Mesodermal cell (in vitro differentiated cells): ENCODE results near the gene EFHC1.
A peak's percentile ranks its signal among the peaks of the same experiment; 100 is the strongest.

Source experiments
- H3K27ac ChIP-seq: 2 replicates; pipeline ENCODE4 v1.7.0; 2013; ENCODE audit warnings: mild to moderate bottlenecking, low read depth, low read length, moderate library complexity; ENCODE audit not compliant: severe bottlenecking
- H3K36me3 ChIP-seq: 2 replicates; pipeline ENCODE4 v1.7.1; 2013; ENCODE audit warnings: mild to moderate bottlenecking, low read length, moderate library complexity; ENCODE audit not compliant: control insufficient read depth, insufficient read depth
- H3K4me1 ChIP-seq: one replicate; pipeline ENCODE4 v1.7.1; 2013; ENCODE audit warnings: mild to moderate bottlenecking, low read length; ENCODE audit not compliant: insufficient read depth, control insufficient read depth, poor library complexity, severe bottlenecking
- H3K4me3 ChIP-seq: 2 replicates; pipeline ENCODE4 v1.7.0; 2013; ENCODE audit warnings: low read length, control low read depth, mild to moderate bottlenecking; ENCODE audit not compliant: insufficient read depth, poor library complexity, severe bottlenecking; ENCODE audit errors: extremely low read depth
- H3K9me3 ChIP-seq: 2 replicates; pipeline ENCODE4 v1.7.1; 2013; ENCODE audit warnings: mild to moderate bottlenecking, low read length, moderate library complexity; ENCODE audit not compliant: control insufficient read depth
- WGBS, 2 experiments: methylation state at CpG; one replicate each; pipeline ENCODE4 v1.1.5; 2013; ENCODE audit warnings: missing lambda C conversion rate in 2 of 2; ENCODE audit not compliant: insufficient coverage in 2 of 2; 5-methylcytosine and 5-hydroxymethylcytosine counted together

The EFHC1 gene

GRCh38 chr6:52538252-52538900 is 118.2 kb downstream of the EFHC1 start:
- WGBS, 2 experiments, result 88 to 93% methylated on average over 1 to 3 of the region's 5 CpGs
- no peaks in the 10 kb centered on the region for H3K9me3 ChIP-seq

GRCh38 chr6:52538901-52539354 is 118.8 kb downstream of the EFHC1 start:
- H3K36me3 ChIP-seq, result peaks cover 28% of the 10 kb centered on the region
- H3K4me1 ChIP-seq, result peaks cover 70% of the 10 kb centered on the region
- peak overlapping the region; percentile 30 for H3K27ac ChIP-seq
- H3K9me3 ChIP-seq, result no peaks in the 10 kb centered on the region
- no peak overlapping the region for H3K4me3 ChIP-seq
- WGBS, 2 experiments, result 89 to 100% methylated on average over 4 to 5 of the region's 5 CpGs

More at GRCh38 chr6:52538252-52538900, 118.2 kb downstream of the EFHC1 start:
- H3K27ac ChIP-seq, result no peak overlapping the region
- H3K4me1 ChIP-seq, result peaks cover 64% of the 10 kb centered on the region
- no peak overlapping the region for H3K4me3 ChIP-seq
- peaks cover 31% of the 10 kb centered on the region for H3K36me3 ChIP-seq

GRCh38 chr6:52539607-52540006 is 119.5 kb downstream of the EFHC1 start:
- WGBS, 2 experiments, result 87 to 89% methylated on average over 3 to 4 of the region's 6 CpGs
- peaks cover 21% of the 10 kb centered on the region for H3K36me3 ChIP-seq
- H3K9me3 ChIP-seq, result no peaks in the 10 kb centered on the region
- H3K4me3 ChIP-seq, result no peak overlapping the region
- peaks cover 77% of the 10 kb centered on the region for H3K4me1 ChIP-seq
- H3K27ac ChIP-seq, result peak overlapping the region; percentile 30

GRCh38 chr6:52540286-52540902 is 120.3 kb downstream of the EFHC1 start:
- H3K36me3 ChIP-seq, result peaks cover 13% of the 10 kb centered on the region
- H3K4me1 ChIP-seq, result peaks cover 85% of the 10 kb centered on the region
- 89 to 93% methylated on average over 1 to 2 of the region's 3 CpGs for WGBS, 2 experiments
- no peak overlapping the region for H3K27ac ChIP-seq
- H3K4me3 ChIP-seq, result no peak overlapping the region
- H3K9me3 ChIP-seq, result no peaks in the 10 kb centered on the region

GRCh38 chr6:52541135-52541534 is 121.0 kb downstream of the EFHC1 start:
- Histone ChIP-seq H3K9me3 (no peaks in the 10 kb centered on the region), H3K27ac (no peak overlapping the region), H3K4me3 (no peak overlapping the region), H3K36me3 (peaks cover 10% of the 10 kb centered on the region), H3K4me1 (peaks cover 84% of the 10 kb centered on the region)
- 92 to 93% methylated on average over 4 to 5 of the region's 6 CpGs for WGBS, 2 experiments

GRCh38 chr6:52543262-52543661 is 123.1 kb downstream of the EFHC1 start:
- Histone ChIP-seq H3K36me3 (peaks cover 19% of the 10 kb centered on the region), H3K4me1 (peaks cover 91% of the 10 kb centered on the region), H3K9me3 (no peaks in the 10 kb centered on the region), H3K4me3 (no peak overlapping the region), H3K27ac (peak overlapping the region; percentile 91)
- WGBS, 2 experiments, result 75% methylated on average over 1 of the region's 1 CpG; no CpG with 5 or more reads in 1 of the 2 experiments

- Histone ChIP-seq H3K36me3 (peaks cover 21% of the 10 kb centered on the region), H3K9me3 (no peaks in the 10 kb centered on the region), H3K4me3 (no peak overlapping the region), H3K4me1 (peaks cover 89% of the 10 kb centered on the region), H3K27ac (peak overlapping the region; percentile 91)
- 70 to 72% methylated on average over 8 to 9 of the region's 10 CpGs for WGBS, 2 experiments
Observed at GRCh38 chr6:52543729-52544601, 123.8 kb downstream of the EFHC1 start.

- Histone ChIP-seq H3K4me3 (no peak overlapping the region), H3K36me3 (peaks cover 21% of the 10 kb centered on the region), H3K27ac (peak overlapping the region; percentile 91), H3K9me3 (no peaks in the 10 kb centered on the region), H3K4me1 (peaks cover 86% of the 10 kb centered on the region)
- 91 to 98% methylated on average over 6 to 7 of the region's 9 CpGs for WGBS, 2 experiments
Observed at GRCh38 chr6:52544602-52545405, 124.7 kb downstream of the EFHC1 start.

GRCh38 chr6:52545406-52546119 is 125.4 kb downstream of the EFHC1 start:
- H3K36me3 ChIP-seq, result peaks cover 18% of the 10 kb centered on the region
- no peak overlapping the region for H3K4me3 ChIP-seq
- WGBS, 2 experiments, result 85 to 93% methylated on average over 4 to 5 of the region's 6 CpGs
- H3K27ac ChIP-seq, result no peak overlapping the region
- H3K9me3 ChIP-seq, result no peaks in the 10 kb centered on the region
- H3K4me1 ChIP-seq, result peaks cover 86% of the 10 kb centered on the region
